HEK293T (cell line): ENCODE results near the gene ITGA11.
A peak's percentile ranks its signal among the peaks of the same experiment; 100 is the strongest.

Experiments
- CTCF ChIA-PET: fragments of 350-600 bp; formaldehyde crosslinking; extraction: SDS; loops from one replicate; lab custom pipeline; 2021; ENCODE audit warnings: antibody characterized with exemption, inconsistent platforms; lab: Yijun Ruan, JAX
- POLR2A ChIA-PET: fragments of 350-600 bp; formaldehyde crosslinking; extraction: SDS; loops from one replicate; lab custom pipeline; 2020; ENCODE audit warnings: antibody characterized with exemption, inconsistent platforms; lab: Yijun Ruan, JAX
- DNase-seq: peaks from one replicate; pipeline ENCODE4 v3.0.0; 2012; ENCODE audit warnings: mixed read lengths; ENCODE audit errors: extremely low spot score
- ARNT ChIP-seq: fragments of 450-650 bp; IDR thresholded peaks from 2 replicates; pipeline ENCODE4 v1.6.1; 2017; ENCODE audit warnings: mild to moderate bottlenecking
- BHLHE40 ChIP-seq: fragments of 450-650 bp; IDR thresholded peaks from 2 replicates; pipeline ENCODE4 v1.6.1; 2016; ENCODE audit warnings: mild to moderate bottlenecking, moderate library complexity, borderline replicate concordance
- CTBP1 ChIP-seq: fragments of 450-650 bp; IDR thresholded peaks from 2 replicates; pipeline ENCODE4 v1.6.1; 2016; ENCODE audit warnings: borderline replicate concordance
- ELF4 ChIP-seq: fragments of 450-650 bp; IDR thresholded peaks from 2 replicates; pipeline ENCODE4 v1.6.1; 2017; ENCODE audit warnings: antibody characterized with exemption
- FOXA1 ChIP-seq: fragments of 450-650 bp; IDR thresholded peaks from 2 replicates; pipeline ENCODE4 v1.6.1; 2016; ENCODE audit warnings: mild to moderate bottlenecking
- FOXK2 ChIP-seq: fragments of 450-650 bp; IDR thresholded peaks from 2 replicates; pipeline ENCODE4 v1.6.1; 2016; ENCODE audit warnings: mild to moderate bottlenecking
- FOXM1 ChIP-seq: fragments of 450-650 bp; IDR thresholded peaks from 2 replicates; pipeline ENCODE4 v1.6.1; 2017; ENCODE audit warnings: mild to moderate bottlenecking, borderline replicate concordance
- HDGF ChIP-seq: fragments of 450-650 bp; IDR thresholded peaks from 2 replicates; pipeline ENCODE4 v1.6.1; 2017; ENCODE audit warnings: antibody characterized with exemption, borderline replicate concordance
- L3MBTL2 ChIP-seq: fragments of 450-650 bp; conservative IDR thresholded peaks from 2 replicates; pipeline ENCODE4 v1.6.1; 2016; ENCODE audit warnings: mild to moderate bottlenecking
- LEF1 ChIP-seq: fragments of 450-650 bp; IDR thresholded peaks from 2 replicates; pipeline ENCODE4 v1.6.1; 2017; ENCODE audit warnings: mild to moderate bottlenecking, borderline replicate concordance
- NFRKB ChIP-seq: fragments of 450-650 bp; IDR thresholded peaks from 2 replicates; pipeline ENCODE4 v1.6.1; 2016; ENCODE audit warnings: mild to moderate bottlenecking, moderate library complexity
- PKNOX1 ChIP-seq: fragments of 450-650 bp; IDR thresholded peaks from 2 replicates; pipeline ENCODE4 v1.6.1; 2016
- SP1 ChIP-seq: fragments of 450-650 bp; IDR thresholded peaks from 2 replicates; pipeline ENCODE4 v1.6.1; 2017
- SUZ12 ChIP-seq: fragments of 450-650 bp; IDR thresholded peaks from 2 replicates; pipeline ENCODE4 v1.6.1; 2016; ENCODE audit warnings: mild to moderate bottlenecking
- TARDBP ChIP-seq: fragments of 450-650 bp; IDR thresholded peaks from 2 replicates; pipeline ENCODE4 v1.6.1; 2016
- ZNF384 ChIP-seq: fragments of 450-650 bp; IDR thresholded peaks from 2 replicates; pipeline ENCODE4 v1.6.1; 2016

ITGA11 gene

GRCh38 chr15:68279779-68280753 lies 151.9 kb downstream of the ITGA11 start:
- ChIA-PET POLR2A (interaction anchor here (1.0 to 2.0 kb wide), 3 partner anchors 9 to 162 kb away, joined by 3 to 7 read pairs (median 5); no protein-coding TSS in a partner anchor), CTCF (interaction anchor here (0.7 to 1.1 kb wide), 3 partner anchors 19 to 1101 kb away, joined by 4 to 5 read pairs (median 4); no protein-coding TSS in a partner anchor)
- no peak for TF ChIP-seq BHLHE40
- no peak for TF ChIP-seq FOXA1
- no peak for TF ChIP-seq PKNOX1
- TF ChIP-seq L3MBTL2, result no peak
- no peak for TF ChIP-seq ARNT
- no peak for TF ChIP-seq FOXK2
- DNase-seq, result no peak

GRCh38 chr15:68278595-68279405 lies 153.2 kb downstream of the ITGA11 start:
- DNase-seq, result peak; percentile 27
- TF ChIP-seq LEF1 (no peak), BHLHE40 (no peak), FOXM1 (no peak), SP1 (no peak), SUZ12 (no peak), CTBP1 (no peak), FOXK2 (no peak), HDGF (no peak), NFRKB (no peak), ARNT (no peak; the same call in 1 of the 2 replicates), ZNF384 (no peak), ELF4 (no peak), PKNOX1 (no peak)
- ChIA-PET CTCF (interaction anchor here (0.7 kb wide), 1 partner anchor 1102 kb away, joined by 4 read pairs; no protein-coding TSS in a partner anchor), POLR2A (interaction anchor here (1.2 to 1.5 kb wide), 2 partner anchors 21 to 69 kb away, joined by 3 to 9 read pairs; no protein-coding TSS in a partner anchor)

- ChIA-PET POLR2A (interaction anchor here (0.7 to 2.6 kb wide), 14 partner anchors 12 to 517 kb away, joined by 3 to 27 read pairs (median 9); partner anchors contain the start of gene CLN6), CTCF (interaction anchor here (0.9 to 1.3 kb wide), 2 partner anchors 13 to 395 kb away, joined by 3 to 4 read pairs; no protein-coding TSS in a partner anchor)
- peak; percentile 52 for DNase-seq
- TF ChIP-seq CTBP1 (no peak), L3MBTL2 (no peak), BHLHE40 (no peak), SP1 (no peak), FOXM1 (no peak), ELF4 (no peak), PKNOX1 (no peak), TARDBP (no peak), ARNT (no peak), LEF1 (no peak), NFRKB (no peak), ZNF384 (no peak), HDGF (no peak), FOXA1 (no peak), SUZ12 (no peak), FOXK2 (no peak)
Measured at GRCh38 chr15:68278345-68278594, 153.7 kb downstream of the ITGA11 start.

GRCh38 chr15:68277603-68278344 lies 154.2 kb downstream of the ITGA11 start, which contains the start of gene FEM1B:
TSS of gene FEM1B (plus strand) at chr15:68277745. CDS start at chr15:68278418, 673 bp downstream.
- POLR2A ChIA-PET, result interaction anchor here (0.6 to 2.6 kb wide), 25 partner anchors 13 to 1740 kb away, joined by 3 to 27 read pairs (median 4); partner anchors contain the start of genes CLN6 and PIAS1
- peak; percentile 78 for DNase-seq
- TF ChIP-seq ZNF384, result no peak
- TF ChIP-seq ARNT, result 0 out of 2 replicates have a peak, but pooled peaks have one; percentile 9
- 0 out of 2 replicates have a peak, but pooled peaks have one; percentile 24 for TF ChIP-seq PKNOX1
- no peak for TF ChIP-seq TARDBP
- TF ChIP-seq HDGF, result no peak; the same call in 1 of the 2 replicates
- no peak for TF ChIP-seq SUZ12
- no peak for TF ChIP-seq SP1
- no peak; the same call in 1 of the 2 replicates for TF ChIP-seq LEF1
- TF ChIP-seq L3MBTL2, result peak; percentile 61
- TF ChIP-seq FOXK2, result no peak
- no peak for TF ChIP-seq FOXA1
- TF ChIP-seq NFRKB, result no peak
- peak; percentile 88 for TF ChIP-seq CTBP1
- 0 out of 2 replicates have a peak, but pooled peaks have one; percentile 41 for TF ChIP-seq ELF4
- TF ChIP-seq FOXM1, result no peak
- no peak for TF ChIP-seq BHLHE40
- CTCF ChIA-PET, result interaction anchor here (0.9 to 1.3 kb wide), 2 partner anchors 12 to 396 kb away, joined by 3 to 4 read pairs; no protein-coding TSS in a partner anchor
